ENCODE measurements around the gene SNX2. TPM values are rescaled to one million over a fixed set of nuclear protein-coding genes. Genes with fewer than 3 reads are reported as not detected.

The SNX2 gene
- total and polyA plus RNA-seq, 9 of the 15 experiments (the other 6 are each of a cell fraction or from before 2014, with no cell fraction given) = 35.2 to 86.0 (median 58.1) TPM

DNA sequence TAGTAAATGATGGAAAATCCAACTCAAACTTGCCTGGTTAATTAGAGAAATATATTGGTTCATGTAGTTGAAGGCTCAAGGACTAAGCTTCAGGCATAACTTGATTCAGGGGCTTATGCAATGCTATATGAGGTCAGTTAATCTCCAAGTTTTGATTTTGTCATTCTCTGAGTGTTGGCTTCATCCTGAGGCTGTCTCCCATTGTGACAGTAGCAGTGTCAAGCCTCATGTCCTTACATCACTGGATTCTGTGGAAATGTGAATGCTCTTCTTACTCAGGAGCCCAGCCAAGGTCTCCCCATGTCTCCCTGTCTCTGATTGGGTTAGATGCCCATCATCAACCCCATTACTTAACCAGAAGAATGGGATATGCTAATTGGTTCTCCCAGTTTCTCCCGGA is 44.4 kb upstream of the SNX2 start:
- intact Hi-C loops (cut with micrococcal nuclease) (no loop called here), in situ Hi-C loops (cut with MboI) (no loop called here)
- POLR2A ChIA-PET = interaction anchor here (1.9 kb wide), 1 partner anchor 12 kb away, joined by 4 read pairs; no protein-coding TSS in a partner anchor
- peaks cover 7 to 19% of the 10 kb centered on the region in 2 experiments; a peak in 4 of 5 replicates for H3K27me3 ChIP-seq (ENCODE audit: control insufficient read depth in 2 of 2, insufficient read depth in 2 of 2, low read length in 2 of 2)
- no peaks in the 10 kb centered on the region for H3K9me1 ChIP-seq (ENCODE audit: control insufficient read depth, insufficient read depth, low read length)
- no peak overlapping the region for H3K4me3 ChIP-seq
- no peak overlapping the region for H3K27ac ChIP-seq (ENCODE audit: extremely low read depth, low read depth, low read length)
- H3K4me2 ChIP-seq (ENCODE audit: insufficient read depth, low read length) = no peak overlapping the region
- no peaks in the 10 kb centered on the region for H3K79me2 ChIP-seq (ENCODE audit: control insufficient read depth, insufficient read depth, low read length)
- H2AFZ ChIP-seq (ENCODE audit: low read depth, low read length) = no peak overlapping the region
- no peak for TF ChIP-seq PML (IDR thresholded peaks at IDR 0.05; ENCODE audit: low read length)
- TF ChIP-seq, protein P1, sequence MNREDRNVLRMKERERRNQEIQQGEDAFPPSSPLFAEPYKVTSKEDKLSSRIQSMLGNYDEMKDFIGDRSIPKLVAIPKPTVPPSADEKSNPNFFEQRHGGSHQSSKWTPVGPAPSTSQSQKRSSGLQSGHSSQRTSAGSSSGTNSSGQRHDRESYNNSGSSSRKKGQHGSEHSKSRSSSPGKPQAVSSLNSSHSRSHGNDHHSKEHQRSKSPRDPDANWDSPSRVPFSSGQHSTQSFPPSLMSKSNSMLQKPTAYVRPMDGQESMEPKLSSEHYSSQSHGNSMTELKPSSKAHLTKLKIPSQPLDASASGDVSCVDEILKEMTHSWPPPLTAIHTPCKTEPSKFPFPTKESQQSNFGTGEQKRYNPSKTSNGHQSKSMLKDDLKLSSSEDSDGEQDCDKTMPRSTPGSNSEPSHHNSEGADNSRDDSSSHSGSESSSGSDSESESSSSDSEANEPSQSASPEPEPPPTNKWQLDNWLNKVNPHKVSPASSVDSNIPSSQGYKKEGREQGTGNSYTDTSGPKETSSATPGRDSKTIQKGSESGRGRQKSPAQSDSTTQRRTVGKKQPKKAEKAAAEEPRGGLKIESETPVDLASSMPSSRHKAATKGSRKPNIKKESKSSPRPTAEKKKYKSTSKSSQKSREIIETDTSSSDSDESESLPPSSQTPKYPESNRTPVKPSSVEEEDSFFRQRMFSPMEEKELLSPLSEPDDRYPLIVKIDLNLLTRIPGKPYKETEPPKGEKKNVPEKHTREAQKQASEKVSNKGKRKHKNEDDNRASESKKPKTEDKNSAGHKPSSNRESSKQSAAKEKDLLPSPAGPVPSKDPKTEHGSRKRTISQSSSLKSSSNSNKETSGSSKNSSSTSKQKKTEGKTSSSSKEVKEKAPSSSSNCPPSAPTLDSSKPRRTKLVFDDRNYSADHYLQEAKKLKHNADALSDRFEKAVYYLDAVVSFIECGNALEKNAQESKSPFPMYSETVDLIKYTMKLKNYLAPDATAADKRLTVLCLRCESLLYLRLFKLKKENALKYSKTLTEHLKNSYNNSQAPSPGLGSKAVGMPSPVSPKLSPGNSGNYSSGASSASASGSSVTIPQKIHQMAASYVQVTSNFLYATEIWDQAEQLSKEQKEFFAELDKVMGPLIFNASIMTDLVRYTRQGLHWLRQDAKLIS (CRISPR knock-in tag; IDR thresholded peaks at IDR 0.05) = no peak
- no peak for TF ChIP-seq ARID3A (IDR thresholded peaks at IDR 0.05; ENCODE audit: borderline replicate concordance, low read depth, low read length)
- TF ChIP-seq, protein P2, sequence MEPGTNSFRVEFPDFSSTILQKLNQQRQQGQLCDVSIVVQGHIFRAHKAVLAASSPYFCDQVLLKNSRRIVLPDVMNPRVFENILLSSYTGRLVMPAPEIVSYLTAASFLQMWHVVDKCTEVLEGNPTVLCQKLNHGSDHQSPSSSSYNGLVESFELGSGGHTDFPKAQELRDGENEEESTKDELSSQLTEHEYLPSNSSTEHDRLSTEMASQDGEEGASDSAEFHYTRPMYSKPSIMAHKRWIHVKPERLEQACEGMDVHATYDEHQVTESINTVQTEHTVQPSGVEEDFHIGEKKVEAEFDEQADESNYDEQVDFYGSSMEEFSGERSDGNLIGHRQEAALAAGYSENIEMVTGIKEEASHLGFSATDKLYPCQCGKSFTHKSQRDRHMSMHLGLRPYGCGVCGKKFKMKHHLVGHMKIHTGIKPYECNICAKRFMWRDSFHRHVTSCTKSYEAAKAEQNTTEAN (CRISPR knock-in tag; IDR thresholded peaks at IDR 0.05) = no peak
- no peak for TF ChIP-seq LEF1 (IDR thresholded peaks at IDR 0.05)
- no peak for TF ChIP-seq NFE2L1 (tag; IDR thresholded peaks at IDR 0.05; ENCODE audit: borderline replicate concordance, low read depth)
- CTCF ChIA-PET (ENCODE audit: low intra/inter-chr PET ratio) = no interaction called here
- no TSS peak for BruUV-seq (replicated peaks)
- H3K9me3 ChIP-seq (replicated peaks; ENCODE audit: control insufficient read depth, insufficient read depth, low read depth, low read length) = no peaks in the 10 kb centered on the region
- FAIRE-seq = no peak
- WGBS (ENCODE audit: insufficient coverage, low coverage, missing lambda C conversion rate) = 0% methylated on average over 1 of the region's 1 CpG
- no peak for DNase-seq (ENCODE audit: extremely low read depth in 1 of 4, low spot score in 3 of 4)
- no peaks in the 10 kb centered on the region for H3K36me3 ChIP-seq (ENCODE audit: control insufficient read depth, insufficient read depth, low read length)
- no peak overlapping the region for H3K9ac ChIP-seq (ENCODE audit: insufficient read depth in 1 of 2, low read depth in 2 of 2, low read length in 2 of 2)
- ATAC-seq = no peak
- no peaks in the 10 kb centered on the region for H4K20me1 ChIP-seq (replicated peaks; ENCODE audit: control insufficient read depth, insufficient read depth, low read length)
- H3K4me1 ChIP-seq (replicated peaks in 1 of 2; ENCODE audit: control insufficient read depth in 2 of 2, insufficient read depth in 2 of 2, low read length in 2 of 2) = no peaks in the 10 kb centered on the region

Data from K562 (cell line).